Measurements from ENCODE around the gene CELF2.

CELF2 gene

DNA sequence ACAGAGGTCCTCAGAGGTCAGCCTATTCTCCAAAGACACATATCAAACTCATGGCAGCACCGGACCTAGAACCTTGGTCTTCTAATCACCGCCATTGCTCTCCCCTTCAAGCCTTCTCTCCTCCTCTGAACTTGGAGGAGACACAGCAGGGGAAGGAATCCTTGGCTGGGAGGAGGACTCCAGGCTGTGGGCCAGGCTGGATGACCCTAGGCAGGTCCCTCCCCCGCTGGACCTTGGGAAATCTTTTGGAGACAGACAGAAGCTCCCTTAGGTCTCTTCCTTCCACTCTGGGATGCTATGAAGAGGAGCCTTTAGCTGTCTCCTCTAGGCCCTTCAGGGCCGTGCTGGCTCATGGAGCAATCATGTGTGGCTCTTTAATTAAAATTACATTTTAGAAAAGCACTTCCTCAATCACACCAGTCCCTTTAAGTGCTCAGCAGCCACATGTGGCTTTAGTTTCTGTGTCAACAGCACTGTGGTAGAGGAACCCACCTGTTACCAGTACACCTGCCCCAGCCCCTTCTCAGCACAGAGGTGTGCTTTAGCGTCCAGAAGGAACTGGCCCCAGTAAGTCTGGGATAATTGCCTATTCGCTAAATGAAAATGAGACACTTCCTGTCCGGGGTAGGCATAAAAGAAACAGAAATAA is 238.2 kb downstream of the CELF2 start:
- no peak overlapping the region for H3K4me3 ChIP-seq (ENCODE audit: low read depth, low read length)
- peak; percentile 7 for DNase-seq (ENCODE audit: low read depth)
- no peak for TF ChIP-seq MYC (IDR thresholded peaks at IDR 0.05; ENCODE audit: low read depth, low read length)
- 0 out of 2 replicates have a peak, but pooled peaks have one; percentile 18 for TF ChIP-seq MAX (IDR thresholded peaks at IDR 0.05; ENCODE audit: low read depth, low read length)

- DNase-seq (ENCODE audit: low read depth): no peak
- TF ChIP-seq, protein P1, sequence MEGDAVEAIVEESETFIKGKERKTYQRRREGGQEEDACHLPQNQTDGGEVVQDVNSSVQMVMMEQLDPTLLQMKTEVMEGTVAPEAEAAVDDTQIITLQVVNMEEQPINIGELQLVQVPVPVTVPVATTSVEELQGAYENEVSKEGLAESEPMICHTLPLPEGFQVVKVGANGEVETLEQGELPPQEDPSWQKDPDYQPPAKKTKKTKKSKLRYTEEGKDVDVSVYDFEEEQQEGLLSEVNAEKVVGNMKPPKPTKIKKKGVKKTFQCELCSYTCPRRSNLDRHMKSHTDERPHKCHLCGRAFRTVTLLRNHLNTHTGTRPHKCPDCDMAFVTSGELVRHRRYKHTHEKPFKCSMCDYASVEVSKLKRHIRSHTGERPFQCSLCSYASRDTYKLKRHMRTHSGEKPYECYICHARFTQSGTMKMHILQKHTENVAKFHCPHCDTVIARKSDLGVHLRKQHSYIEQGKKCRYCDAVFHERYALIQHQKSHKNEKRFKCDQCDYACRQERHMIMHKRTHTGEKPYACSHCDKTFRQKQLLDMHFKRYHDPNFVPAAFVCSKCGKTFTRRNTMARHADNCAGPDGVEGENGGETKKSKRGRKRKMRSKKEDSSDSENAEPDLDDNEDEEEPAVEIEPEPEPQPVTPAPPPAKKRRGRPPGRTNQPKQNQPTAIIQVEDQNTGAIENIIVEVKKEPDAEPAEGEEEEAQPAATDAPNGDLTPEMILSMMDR (IDR thresholded peaks at IDR 0.05; ENCODE audit: low read depth, low read length): no peak
- TF ChIP-seq POLR2A (IDR thresholded peaks at IDR 0.05; ENCODE audit: extremely low read depth, insufficient read length) (no peak), MYC (IDR thresholded peaks at IDR 0.05; ENCODE audit: low read depth, low read length) (no peak), MAX (IDR thresholded peaks at IDR 0.05; ENCODE audit: low read depth, low read length) (no peak)
- no peak overlapping the region for H3K4me3 ChIP-seq (ENCODE audit: low read depth, low read length)
These were observed 239.2 kb downstream of the CELF2 start for GRCh38 chr10:11256896-11257295.

DNA sequence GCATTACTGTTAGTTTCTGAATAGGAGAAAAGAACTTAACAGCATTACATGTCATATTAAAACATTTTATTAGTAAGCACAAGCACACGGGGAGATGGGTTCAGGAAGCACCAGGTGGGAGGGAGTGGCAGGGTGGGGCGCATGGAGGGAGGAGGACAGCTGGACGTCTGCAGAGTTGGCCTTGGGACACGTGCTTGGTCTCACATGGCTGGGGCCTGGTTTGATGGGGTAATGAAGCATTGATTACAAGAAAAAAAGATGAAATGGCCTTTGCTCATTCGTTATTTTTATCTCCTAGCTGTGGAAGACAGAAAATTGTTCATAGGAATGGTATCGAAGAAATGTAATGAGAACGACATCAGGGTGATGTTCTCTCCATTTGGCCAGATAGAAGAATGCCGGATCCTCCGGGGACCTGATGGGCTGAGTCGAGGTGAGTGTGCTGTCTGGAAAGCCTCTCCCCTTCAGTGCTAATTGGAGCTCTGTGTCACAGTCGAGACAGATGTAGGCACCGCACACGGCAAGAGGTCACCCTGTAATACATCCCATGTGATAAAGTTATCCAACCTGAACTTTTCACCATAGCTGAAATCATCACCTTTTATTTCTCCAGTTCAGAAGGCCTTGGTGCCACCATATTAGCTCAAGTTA is 239.9 kb downstream of the CELF2 start:
- TF ChIP-seq MAX (IDR thresholded peaks at IDR 0.05; ENCODE audit: low read depth, low read length) (no peak), MYC (IDR thresholded peaks at IDR 0.05; ENCODE audit: low read depth, low read length) (no peak), POLR2A (IDR thresholded peaks at IDR 0.05; ENCODE audit: extremely low read depth, insufficient read length) (no peak)
- no peak overlapping the region for H3K4me3 ChIP-seq (ENCODE audit: low read depth, low read length)
- DNase-seq (ENCODE audit: low read depth): no peak

DNA sequence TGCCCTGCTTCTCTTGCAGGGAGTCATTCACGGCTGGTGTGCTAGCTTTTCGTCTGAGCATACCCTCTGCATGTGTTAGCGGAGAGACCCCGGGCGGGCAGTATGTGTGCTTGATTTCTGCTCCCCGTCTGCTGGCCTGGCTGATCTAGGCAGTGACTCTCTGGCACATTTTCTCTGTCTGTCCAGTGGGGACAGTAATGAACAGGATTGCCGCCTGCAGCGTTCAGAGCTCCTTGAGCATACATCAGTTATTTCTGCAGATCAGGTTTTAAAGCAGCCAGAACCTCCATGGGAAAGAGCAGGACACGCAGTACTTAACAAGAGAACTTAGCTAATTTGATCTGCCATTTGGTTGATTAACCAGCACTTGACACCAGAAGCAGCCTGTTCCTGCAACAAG is 242.5 kb downstream of the CELF2 start:
- H3K4me3 ChIP-seq (ENCODE audit: low read depth, low read length): no peak overlapping the region
- TF ChIP-seq POLR2A (IDR thresholded peaks at IDR 0.05; ENCODE audit: extremely low read depth, insufficient read length) (no peak), MAX (IDR thresholded peaks at IDR 0.05; ENCODE audit: low read depth, low read length) (no peak), MYC (IDR thresholded peaks at IDR 0.05; ENCODE audit: low read depth, low read length) (no peak)
- TF ChIP-seq, protein P1 (IDR thresholded peaks at IDR 0.05; ENCODE audit: low read depth, low read length): no peak
- no peak for DNase-seq (ENCODE audit: low read depth)

- H3K4me3 ChIP-seq (ENCODE audit: low read depth, low read length): no peak overlapping the region
- TF ChIP-seq, protein P1 (IDR thresholded peaks at IDR 0.05; ENCODE audit: low read depth, low read length): no peak
- TF ChIP-seq MAX (IDR thresholded peaks at IDR 0.05; ENCODE audit: low read depth, low read length) (no peak), POLR2A (IDR thresholded peaks at IDR 0.05; ENCODE audit: extremely low read depth, insufficient read length) (no peak), MYC (IDR thresholded peaks at IDR 0.05; ENCODE audit: low read depth, low read length) (no peak)
- DNase-seq (ENCODE audit: low read depth): no peak
These were observed 243.5 kb downstream of the CELF2 start for GRCh38 chr10:11261143-11261542.

GRCh38 chr10:11261687-11262493 is 244.2 kb downstream of the CELF2 start:
- DNase-seq (ENCODE audit: low read depth): no peak
- H3K4me3 ChIP-seq (ENCODE audit: low read depth, low read length): no peak overlapping the region

More at GRCh38 chr10:11261687-11262493, 244.2 kb downstream of the CELF2 start:
- TF ChIP-seq, protein P1 (IDR thresholded peaks at IDR 0.05; ENCODE audit: low read depth, low read length): no peak
- TF ChIP-seq MAX (IDR thresholded peaks at IDR 0.05; ENCODE audit: low read depth, low read length): no peak
- TF ChIP-seq POLR2A (IDR thresholded peaks at IDR 0.05; ENCODE audit: extremely low read depth, insufficient read length): no peak
- no peak for TF ChIP-seq MYC (IDR thresholded peaks at IDR 0.05; ENCODE audit: low read depth, low read length)

Measured in NB4 (cell line).